Ecto neural progenitor cell (in vitro differentiated cells): Measurements from ENCODE around the gene RNF141.

Experiments used
- DNase-seq: peaks from one replicate; pipeline ENCODE4 v3.0.0-alpha.2; 2018; ENCODE audit warnings: low spot score

The RNF141 gene

GRCh38 chr11:10540915-10541560 is at the start of gene RNF141:
Gene RNF141, minus strand, starts transcription at chr11:10541187. Its CDS starts 7,029 bp downstream, at chr11:10534158.
- DNase-seq = peak; percentile 99

GRCh38 chr11:10590218-10590915 is 49.4 kb upstream of the RNF141 start:
- no peak for DNase-seq

- DNase-seq = no peak
Observed at GRCh38 chr11:10588904-10589303, 47.9 kb upstream of the RNF141 start.

- DNase-seq = no peak
Observed at GRCh38 chr11:10587995-10588394, 47.0 kb upstream of the RNF141 start.

- DNase-seq = no peak
Observed at GRCh38 chr11:10587388-10587787, 46.4 kb upstream of the RNF141 start.

GRCh38 chr11:10584071-10584501 is 43.1 kb upstream of the RNF141 start:
- no peak for DNase-seq

GRCh38 chr11:10581481-10582019 is 40.6 kb upstream of the RNF141 start:
- DNase-seq = no peak

- DNase-seq = no peak
Observed at GRCh38 chr11:10580623-10581022, 39.6 kb upstream of the RNF141 start.

- no peak for DNase-seq
Observed at GRCh38 chr11:10579700-10580099, 38.7 kb upstream of the RNF141 start.

GRCh38 chr11:10576035-10576398 is 35.0 kb upstream of the RNF141 start:
- DNase-seq = no peak

- DNase-seq = no peak
Observed at GRCh38 chr11:10575346-10576034, 34.5 kb upstream of the RNF141 start.

GRCh38 chr11:10573556-10573955 is 32.6 kb upstream of the RNF141 start:
- DNase-seq = no peak

GRCh38 chr11:10573028-10573427 is 32.0 kb upstream of the RNF141 start:
- DNase-seq = no peak

- no peak for DNase-seq
Observed at GRCh38 chr11:10572533-10572932, 31.5 kb upstream of the RNF141 start.

- no peak for DNase-seq
Observed at GRCh38 chr11:10568486-10568941, 27.5 kb upstream of the RNF141 start, which contains the start of gene LYVE1. Gene LYVE1, minus strand, starts transcription at chr11:10568665. Its CDS starts 133 bp downstream, at chr11:10568532.

- DNase-seq = no peak
Observed at GRCh38 chr11:10567446-10567845, 26.5 kb upstream of the RNF141 start.

- DNase-seq = no peak
Observed at GRCh38 chr11:10566257-10566957, 25.4 kb upstream of the RNF141 start.

- no peak for DNase-seq
Observed at GRCh38 chr11:10565493-10565892, 24.5 kb upstream of the RNF141 start.

- DNase-seq = no peak
Observed at GRCh38 chr11:10564696-10565318, 23.8 kb upstream of the RNF141 start.

- DNase-seq = no peak
Observed at GRCh38 chr11:10564030-10564429, 23.0 kb upstream of the RNF141 start.

- DNase-seq = no peak
Observed at GRCh38 chr11:10561947-10562346, 21.0 kb upstream of the RNF141 start.
